Sciatic nerve (tissue), 2 donors: Measurements from ENCODE around the gene U2AF2. TPM values are rescaled to one million over a fixed set of nuclear protein-coding genes. Genes with fewer than 3 reads are reported as not detected.

Source experiments
- ATAC-seq: fragments of 200-7000 bp; cut with Tn5 transposase; one replicate; pipeline ENCODE4 v1.9.1; 2020; ENCODE audit warnings: mild to moderate bottlenecking, moderate library complexity
- DNase-seq: peaks from one replicate; pipeline ENCODE4 v3.0.0-alpha.2; 2020; ENCODE audit warnings: low spot score
- intact Hi-C: fragments of 100-400 bp; cut with DNase I; formaldehyde crosslinking; loops from one replicate; pipeline ENCODE4 v1.14.2; 2022
- total RNA-seq: library from RNA; stranded (reverse); fragmentation: NEBNext Ultra II Directional; extraction: Animal tissue kit (Norgen Biotek cat#: 25700); gene quantifications from one replicate; pipeline ENCODE4 v1.2.1, GENCODE V29; 2021
- donor health status: DM: no; HTN: no; CAD: no.
- donor health status: DM: no; HTN: no; CAD: no.

U2AF2 gene
- total RNA-seq, 1 donor from 2014 or later, result 127 TPM

DNA sequence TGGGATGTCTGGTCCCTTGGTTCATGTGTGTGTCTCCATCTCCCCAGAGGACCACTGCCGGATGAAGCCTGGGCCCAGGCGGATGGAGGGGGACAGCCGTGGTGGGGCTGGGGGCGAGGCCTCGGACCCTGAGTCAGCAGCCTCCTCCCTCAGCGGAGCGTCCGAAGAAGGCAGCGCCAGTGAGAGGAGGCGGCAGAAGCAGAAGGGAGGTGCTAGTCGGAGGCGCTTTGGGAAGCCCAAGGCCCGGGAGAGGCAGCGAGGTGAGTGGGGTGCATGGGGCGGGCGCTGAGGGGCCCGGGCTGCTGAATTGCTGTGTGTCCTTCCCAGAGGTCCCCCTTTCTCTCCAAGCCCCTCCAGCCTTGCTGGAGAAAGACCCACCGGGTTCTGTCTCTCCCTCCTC, 3.6 kb upstream of the U2AF2 start:
- intact Hi-C loops, result no loop called here
- no peak for DNase-seq
- ATAC-seq, result no peak

DNA sequence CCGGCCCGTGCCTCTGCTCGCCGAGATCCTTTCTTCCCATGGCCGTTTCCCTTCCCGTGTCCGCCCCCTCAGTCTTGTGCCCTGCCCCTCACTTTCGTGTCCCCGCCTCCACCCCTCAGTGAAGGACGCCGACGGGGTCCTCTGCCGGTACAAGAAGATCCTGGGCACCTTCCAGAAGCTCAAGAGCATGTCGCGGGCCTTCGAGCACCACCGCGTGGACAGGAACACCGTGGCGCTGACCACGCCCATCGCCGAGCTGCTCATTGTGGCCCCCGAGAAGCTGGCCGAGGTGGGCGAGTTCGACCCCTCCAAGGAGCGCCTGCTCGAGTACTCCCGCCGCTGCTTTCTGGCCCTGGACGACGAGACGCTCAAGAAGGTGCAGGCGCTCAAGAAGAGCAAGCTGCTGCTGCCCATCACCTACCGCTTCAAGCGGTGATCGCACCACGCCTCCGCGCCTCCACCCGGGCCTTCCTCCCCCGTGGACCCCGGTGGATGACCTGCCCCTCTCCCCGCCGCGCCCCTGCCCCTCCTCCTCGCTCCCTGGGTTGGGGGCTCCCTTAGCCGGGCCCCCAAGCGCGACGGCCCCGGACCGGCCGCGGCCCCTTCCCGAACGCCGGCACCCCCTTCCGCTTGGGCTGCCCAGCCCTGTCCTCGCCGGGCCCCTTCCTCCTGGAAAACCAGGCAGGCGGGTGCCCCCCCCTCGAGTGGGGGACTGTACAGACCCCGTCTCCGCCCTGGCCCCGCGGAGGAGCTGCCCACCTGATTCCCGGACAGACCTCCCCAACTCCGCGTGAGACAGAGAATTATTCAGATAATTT, 2.3 kb upstream of the U2AF2 start:
- DNase-seq (peak; percentile 80), ATAC-seq (no peak)
- intact Hi-C loops, result no loop called here

DNA sequence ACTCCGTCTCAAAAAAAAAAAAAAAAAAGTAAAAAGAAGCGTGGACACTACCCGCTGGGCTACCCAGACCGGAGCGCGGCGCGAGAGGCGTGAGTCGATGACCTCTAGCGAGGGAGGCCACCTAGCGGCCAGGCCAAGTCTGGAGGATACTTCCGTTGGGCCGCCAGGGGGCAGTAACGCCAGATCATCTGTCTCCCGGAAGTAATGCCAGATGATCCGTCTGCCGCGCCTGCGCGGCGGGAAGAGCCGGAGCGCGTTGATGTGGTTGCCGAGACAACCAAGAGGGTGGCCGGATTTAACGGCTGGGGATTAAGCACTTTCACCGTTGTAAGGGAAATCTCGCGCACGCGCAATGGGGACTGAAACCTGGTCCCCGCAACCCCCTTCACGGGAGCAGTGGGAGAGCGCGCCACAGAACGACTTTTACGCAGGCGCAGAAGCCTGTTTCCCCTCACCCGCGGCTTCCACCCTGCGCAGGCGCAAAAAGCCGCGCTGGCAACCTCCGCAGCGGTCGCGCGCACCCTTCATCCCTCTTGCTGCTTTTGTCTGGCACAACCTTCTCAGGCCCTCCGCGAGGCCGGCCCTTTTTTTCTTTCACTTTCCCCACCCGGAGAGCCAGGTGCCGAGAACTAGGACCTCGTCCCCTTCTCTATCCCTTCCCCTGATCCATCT, 1.0 kb upstream of the U2AF2 start:
- ATAC-seq, result peak; percentile 86
- peak; percentile 99 for DNase-seq
- intact Hi-C loops, result no loop called here

DNA sequence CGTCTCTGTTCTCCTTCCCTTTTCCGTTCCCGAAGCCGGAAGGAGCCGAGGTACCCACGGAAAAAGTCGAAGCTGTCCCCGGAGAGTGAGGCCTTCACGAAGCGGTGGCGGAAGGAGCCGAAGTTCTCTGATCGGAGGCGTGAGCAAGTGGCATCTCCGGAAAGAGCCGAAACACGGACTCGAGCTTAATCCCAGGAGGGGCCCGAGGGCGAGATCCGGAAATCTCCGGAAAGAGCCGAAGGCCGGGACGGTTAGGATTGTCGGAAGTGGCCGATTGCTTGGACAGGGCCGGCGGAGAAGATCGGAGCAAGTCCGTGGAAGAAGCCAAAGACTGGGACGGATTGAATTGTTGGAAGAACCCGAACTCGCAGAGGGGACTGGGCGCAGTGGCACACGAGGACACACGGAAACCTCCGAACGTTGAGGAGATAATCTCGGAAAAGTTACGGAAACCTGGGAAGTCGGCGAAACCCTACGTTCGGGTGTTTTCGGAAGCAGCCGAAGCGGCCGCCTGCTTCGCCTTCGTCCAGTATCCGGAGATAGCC, 440 bp upstream of the U2AF2 start:
- intact Hi-C loops, result no loop called here
- ATAC-seq (peak; percentile 89), DNase-seq (peak; percentile 100)

DNA sequence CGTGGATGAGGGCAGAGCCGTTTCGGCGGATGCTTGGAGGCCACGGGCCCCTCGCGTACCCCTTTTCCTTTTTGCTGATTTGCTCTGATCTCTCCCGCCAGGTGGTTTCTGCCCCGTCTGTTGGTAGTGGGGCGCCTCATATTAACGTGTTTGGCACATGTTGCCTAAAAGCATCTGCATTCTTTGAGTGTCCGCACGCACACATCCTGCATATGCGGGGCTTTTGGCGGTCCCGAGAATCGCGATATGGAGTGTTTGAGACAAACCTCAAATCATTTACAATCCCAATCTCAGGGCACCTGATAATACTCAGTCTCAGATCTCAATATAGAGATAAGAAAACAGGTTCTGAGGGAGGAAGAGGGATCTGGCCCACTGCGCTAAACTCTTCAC, 809 bp downstream of the U2AF2 start:
- intact Hi-C loops, result no loop called here
- no peak for DNase-seq
- ATAC-seq, result no peak

DNA sequence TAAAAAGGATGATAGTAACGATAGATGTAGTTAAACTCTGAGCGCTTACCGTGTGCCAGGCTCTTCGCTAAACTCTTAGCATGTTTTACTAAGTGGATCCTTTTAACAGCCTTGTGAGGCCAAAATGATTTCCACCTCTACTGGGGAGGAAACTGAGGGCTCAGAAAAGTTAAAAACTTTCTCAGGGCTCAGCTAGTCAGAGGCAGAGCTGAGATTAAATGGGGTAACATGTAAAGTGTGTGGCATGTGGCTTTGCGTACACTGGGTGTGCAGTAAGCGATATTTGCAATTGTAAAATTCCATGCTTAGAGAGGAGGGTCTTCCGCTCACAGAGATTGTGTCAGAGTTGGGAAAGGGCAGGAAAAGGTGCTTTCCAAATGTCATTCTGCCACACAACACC, 1.7 kb downstream of the U2AF2 start:
- intact Hi-C loops, result no loop called here
- no peak for ATAC-seq
- no peak for DNase-seq

DNA sequence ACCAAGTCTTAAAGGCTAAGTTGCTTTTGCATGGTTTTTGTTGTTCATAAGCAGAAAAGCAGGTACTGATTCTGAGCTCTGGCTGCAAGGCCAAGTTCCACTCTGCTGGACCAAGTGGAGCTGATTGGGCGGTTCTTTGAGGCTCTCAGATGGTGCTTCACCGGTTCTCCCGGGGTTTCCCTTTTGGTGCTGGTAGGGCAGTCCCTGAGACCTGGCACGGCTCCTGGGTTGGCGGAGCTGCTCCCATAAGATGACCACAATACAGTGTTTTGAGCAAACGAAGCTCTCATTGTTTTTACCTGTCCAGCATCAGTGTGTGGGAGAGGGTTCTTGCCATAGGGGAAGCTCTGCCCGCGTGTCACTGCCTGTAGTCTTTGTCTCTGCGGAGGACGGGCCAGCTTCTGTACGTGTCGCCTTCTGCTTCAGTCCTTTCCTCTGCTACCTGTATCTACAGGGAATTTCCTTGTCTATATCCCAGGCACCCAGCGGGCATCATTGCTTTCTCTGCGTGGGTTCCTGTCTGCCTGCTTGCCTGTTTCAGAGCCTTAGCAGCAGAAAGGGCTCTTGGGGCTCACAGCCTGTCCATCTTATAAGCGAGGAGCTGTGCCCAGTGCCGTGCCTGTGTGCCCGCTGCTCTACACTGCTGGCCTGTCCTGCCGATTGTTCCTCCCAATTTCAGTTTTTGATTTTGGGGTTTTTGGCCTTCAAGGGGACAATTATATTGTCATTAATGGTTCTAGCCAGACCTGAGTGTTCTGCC, 2.3 kb downstream of the U2AF2 start:
- DNase-seq, result no peak
- intact Hi-C loops, result no loop called here
- ATAC-seq, result no peak

DNA sequence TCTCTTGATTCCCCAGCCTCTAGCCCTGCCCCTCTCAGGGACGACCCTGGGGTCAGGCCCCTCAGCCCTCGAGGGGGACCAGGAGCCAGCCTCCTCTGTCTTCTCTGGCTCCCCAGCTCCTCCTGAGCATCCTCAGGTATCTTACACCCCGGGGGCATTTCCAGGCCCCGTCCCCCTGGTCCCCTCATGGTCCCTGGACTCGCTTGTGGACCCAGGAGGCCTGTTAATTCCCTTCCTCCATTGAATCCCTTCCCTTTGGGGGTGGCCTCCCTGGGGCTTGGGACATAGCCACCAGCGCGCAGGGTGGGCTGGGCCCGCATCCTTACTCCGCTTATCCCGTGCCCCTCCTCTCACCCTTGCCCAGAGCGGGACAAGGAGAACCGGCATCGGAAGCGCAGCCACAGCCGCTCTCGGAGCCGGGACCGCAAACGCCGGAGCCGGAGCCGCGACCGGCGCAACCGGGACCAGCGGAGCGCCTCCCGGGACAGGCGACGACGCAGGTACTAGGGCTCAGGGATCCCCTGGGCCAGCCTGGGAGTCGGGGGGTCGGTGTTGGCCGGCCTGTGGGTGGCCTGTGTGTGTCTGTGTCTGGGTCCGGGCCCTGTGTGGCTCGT, 4.1 kb downstream of the U2AF2 start:
- DNase-seq, result no peak
- no peak for ATAC-seq
- intact Hi-C loops, result no loop called here

DNA sequence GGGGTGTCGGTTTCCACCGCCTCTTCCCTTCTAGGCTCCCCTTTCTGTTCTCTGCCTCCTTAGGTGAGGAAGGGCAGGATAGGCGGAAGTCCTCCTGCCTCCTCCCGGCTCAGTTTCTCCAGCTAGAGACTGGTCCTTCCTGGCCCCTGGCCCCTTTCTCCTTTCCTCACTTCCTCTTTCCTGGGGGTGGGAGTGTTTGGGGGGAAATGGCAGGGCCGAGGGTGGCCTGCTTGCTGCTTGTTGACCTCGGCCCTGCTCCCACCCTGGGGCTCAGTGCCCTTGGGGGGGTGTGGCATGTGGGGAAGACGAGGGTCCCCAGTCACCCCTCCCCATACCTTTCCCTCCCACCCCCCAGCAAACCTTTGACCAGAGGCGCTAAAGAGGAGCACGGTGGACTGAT, 5.0 kb downstream of the U2AF2 start:
- no peak for DNase-seq
- intact Hi-C loops, result no loop called here
- ATAC-seq, result no peak

DNA sequence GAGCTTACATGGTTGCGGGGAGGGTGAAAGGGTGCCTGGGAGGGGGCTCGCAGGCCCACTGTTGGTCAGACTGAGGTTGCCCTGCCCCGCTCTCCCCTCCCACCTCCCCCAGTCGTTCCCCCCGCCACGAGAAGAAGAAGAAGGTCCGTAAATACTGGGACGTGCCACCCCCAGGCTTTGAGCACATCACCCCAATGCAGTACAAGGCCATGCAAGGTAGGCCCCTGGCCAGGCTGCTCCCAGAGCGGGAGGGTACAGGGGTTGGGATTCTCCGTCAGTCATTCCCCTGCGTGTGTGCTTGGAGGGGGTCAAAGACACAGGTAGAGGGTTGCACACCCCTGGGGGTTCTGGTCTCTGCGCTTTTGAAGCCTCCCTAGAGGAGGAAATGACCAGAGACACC, 5.6 kb downstream of the U2AF2 start:
- intact Hi-C loops, result no loop called here
- DNase-seq (no peak), ATAC-seq (no peak)

DNA sequence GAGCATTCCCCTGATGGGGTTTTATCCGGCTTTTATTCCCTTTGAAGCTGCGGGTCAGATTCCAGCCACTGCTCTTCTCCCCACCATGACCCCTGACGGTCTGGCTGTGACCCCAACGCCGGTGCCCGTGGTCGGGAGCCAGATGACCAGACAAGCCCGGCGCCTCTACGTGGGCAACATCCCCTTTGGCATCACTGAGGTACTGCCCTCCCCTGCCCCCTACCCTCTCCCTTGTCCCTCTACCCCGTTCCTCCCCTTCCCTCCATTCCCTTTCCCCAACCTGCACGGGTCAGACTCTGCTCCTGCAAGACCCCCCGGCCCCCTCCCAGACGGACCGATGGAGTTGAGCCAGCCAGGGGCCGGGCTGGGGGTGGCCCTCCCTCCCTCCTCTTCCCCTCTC, 6.2 kb downstream of the U2AF2 start:
- DNase-seq (no peak), ATAC-seq (no peak)
- intact Hi-C loops, result no loop called here

DNA sequence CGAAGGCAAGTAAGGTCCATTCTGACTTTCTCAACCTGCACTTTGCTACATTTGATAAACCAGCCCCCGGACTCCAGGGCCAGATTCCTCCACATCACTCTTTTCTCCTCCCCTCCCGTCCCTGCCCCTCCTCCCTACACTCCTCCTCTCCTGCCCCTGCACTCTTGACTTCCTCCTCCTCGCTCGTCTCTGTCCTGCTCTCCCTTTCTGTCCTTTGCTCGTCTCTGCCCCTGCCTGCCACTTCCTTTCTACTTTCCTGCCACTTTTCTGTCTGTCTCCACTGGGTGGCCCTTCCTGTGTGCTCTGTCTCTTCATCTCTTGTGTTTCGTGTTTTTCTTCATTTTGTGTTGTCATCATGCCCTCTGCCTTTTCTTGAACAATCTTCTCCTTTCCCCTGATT, 7.0 kb downstream of the U2AF2 start:
- intact Hi-C loops, result no loop called here
- DNase-seq (no peak), ATAC-seq (no peak)

DNA sequence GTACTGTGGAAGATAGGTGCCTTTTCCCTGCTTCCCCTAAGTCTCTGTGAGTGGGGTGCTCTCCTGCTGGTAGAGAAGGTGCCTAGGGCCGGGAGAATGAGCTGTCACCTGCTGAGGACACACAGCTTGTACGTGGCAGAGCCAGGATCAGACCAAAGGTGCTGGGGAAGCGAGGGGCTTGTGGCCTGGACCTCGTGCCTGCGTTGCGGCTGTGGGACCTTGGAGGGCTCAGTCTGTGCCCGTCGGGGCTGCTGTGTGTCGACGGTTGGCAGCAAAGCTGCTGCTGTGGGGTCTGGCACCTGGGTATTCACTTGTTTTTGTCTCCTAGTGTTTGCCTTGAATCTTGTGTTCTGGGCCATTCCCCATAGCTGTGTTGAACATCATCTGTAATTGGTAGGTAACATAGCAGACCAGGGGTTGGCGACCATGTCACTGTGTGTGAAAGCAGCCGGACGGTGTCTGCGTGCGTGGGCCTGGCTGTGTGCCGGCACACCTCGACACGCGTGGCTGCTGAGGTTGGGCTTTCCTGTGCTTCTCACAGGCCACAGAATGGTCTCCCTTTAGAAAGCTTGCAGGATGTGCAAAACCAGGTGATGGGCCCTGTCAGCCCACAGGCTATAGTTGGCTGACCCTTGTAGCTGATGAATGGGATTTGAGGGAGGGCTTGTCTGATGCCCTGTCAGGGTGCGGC, 9.2 kb downstream of the U2AF2 start:
- DNase-seq, result no peak
- ATAC-seq, result no peak
- intact Hi-C loops, result no loop called here

DNA sequence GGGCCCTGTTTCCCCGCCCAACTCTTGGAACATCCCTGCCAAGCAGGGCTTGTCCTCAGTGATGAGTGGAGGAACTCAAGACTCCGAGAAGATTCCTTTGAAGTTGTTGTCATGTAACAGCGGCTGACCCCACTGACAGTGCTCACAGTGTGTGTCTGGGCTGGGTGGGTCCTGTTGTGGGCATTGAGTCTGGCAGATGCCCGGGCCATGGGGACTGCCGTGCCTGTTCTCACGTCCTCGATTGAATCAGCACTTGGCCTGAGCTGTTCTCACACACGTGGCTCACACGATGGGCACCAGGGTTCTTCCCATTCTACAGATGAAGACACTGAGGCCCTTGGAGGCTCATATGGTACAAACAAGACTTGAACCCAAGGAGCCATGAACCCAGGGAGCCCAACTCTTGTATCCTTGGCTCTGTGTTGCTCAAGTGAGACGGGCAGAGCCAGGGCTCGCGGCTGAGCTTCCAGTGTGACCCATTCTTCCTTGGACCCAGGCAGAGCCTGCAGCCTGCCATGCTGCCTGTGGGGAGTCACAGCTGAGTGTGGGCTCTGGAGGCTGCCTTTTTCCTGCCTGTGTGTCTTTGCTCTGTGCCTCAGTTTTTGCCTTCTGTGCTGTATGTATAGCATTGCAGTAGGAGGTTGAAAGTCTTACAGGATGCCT, 11.6 kb downstream of the U2AF2 start:
- no peak for ATAC-seq

DNA sequence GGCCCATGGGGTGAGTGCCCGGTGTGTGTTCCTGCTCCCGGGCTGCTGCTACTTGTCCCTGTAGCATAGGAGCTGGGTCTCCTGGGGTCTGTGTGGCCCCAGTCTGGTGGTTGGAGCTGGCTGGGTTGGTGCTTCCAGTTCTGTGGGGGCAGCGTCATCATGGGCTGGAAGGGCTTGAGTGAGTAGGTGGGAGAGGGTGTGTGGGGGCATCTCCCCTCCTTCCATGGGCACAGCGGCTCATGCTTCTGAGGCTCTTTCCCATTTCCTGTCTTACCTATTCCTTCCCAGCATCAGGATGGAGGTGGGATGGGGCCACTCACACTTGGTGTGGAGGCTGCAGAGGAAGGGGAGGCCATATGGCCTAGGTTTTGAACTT, 12.2 kb downstream of the U2AF2 start:
- ATAC-seq, result no peak
- intact Hi-C loops, result no loop called here
- no peak for DNase-seq

More for the DNA sequence above, 11.6 kb downstream of the U2AF2 start:
- no peak for DNase-seq
- intact Hi-C loops, result no loop called here

DNA sequence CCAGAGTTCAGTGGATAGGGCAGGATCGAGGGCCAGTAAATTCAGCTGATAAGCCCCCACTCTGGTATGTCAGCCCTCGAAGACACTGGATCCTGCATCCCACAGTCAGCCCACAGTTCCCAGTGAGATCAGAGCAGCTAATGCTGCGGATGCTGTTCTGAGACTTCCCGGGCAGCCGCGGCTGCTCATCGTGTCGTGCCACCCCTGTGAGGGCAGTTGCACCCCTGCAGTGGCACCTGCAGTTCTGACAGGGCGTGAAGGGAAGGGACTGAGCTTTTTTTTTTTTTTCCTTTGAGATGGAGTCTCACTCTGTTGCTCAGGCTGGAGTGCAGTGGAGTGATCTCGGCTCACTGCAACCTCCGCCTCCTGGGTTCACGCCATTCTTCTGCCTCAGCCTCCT, 12.7 kb downstream of the U2AF2 start:
- ATAC-seq, result no peak

DNA sequence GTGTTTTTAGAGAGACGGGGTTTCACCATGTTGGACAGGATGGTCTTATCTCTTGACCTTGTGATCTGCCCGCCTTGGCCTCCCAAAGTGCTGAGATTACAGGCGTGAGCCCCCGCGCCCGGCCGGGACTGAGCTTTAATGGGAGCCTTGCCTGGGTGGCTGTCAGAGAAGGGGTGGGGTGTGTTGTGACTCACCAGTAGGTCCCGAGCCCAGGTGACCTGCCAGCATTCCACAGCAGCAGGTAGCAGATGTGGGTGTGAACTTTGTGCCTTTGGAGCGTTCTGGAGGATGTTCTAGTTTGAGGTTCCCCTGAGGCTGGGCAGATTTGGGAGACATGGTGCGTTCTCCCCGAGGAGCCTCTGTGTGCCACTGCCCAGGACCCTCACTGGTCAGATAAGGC, 13.1 kb downstream of the U2AF2 start:
- no peak for DNase-seq
- intact Hi-C loops, result no loop called here
- no peak for ATAC-seq

More for the DNA sequence above, 12.7 kb downstream of the U2AF2 start:
- no peak for DNase-seq
- intact Hi-C loops, result no loop called here

DNA sequence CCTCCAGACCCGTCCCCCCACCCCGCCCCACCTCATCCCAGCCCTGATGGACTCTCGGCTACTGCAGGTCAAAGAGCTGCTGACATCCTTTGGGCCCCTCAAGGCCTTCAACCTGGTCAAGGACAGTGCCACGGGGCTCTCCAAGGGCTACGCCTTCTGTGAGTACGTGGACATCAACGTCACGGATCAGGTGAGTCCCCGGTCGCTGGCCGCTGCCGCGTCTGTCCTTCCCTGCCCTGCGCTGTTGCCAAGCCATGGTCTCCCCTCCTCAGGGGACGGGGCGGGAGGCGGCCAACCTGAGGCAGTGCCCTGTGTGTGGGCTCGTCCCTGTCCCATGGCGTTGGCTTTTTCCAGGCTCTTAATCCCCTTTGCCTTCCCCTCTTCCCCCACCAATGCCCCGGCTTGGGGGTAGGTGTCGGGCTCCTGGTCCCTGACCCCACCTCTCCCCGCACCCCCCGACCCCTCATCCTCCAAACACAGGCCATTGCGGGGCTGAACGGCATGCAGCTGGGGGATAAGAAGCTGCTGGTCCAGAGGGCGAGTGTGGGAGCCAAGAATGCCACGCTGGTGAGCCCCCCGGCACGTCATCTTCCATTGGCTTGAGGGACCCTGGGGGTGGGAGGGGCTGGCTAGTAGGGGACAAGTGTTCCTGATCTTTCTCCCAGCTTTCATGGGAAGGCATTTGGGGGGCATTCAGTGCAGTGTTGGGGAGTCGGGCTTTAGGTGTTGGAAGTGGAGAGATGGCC, 13.9 kb downstream of the U2AF2 start:
- intact Hi-C loops, result no loop called here
- no peak for ATAC-seq
- no peak for DNase-seq
